Stomach (tissue), 9 donors: ENCODE results near the gene MMS22L. TPM values are rescaled to one million over a fixed set of nuclear protein-coding genes. Genes with fewer than 3 reads are reported as not detected.

Experiments
- DNase-seq, 2 donors: peaks; one replicate each; pipeline versions ENCODE4 v3.0.0 to v3.0.0-alpha.2; 2013 to 2019
- H3K27ac ChIP-seq, 5 donors: fragments of 200-600 bp in 4 of 5; sonication (generic) in 4 of 5; one replicate each; pipeline ENCODE4 v1.5.1; 2013 to 2019; ENCODE audit warnings: mild to moderate bottlenecking in 1 of 5, moderate library complexity in 1 of 5
- H3K27me3 ChIP-seq, 3 donors: fragments of 200-600 bp; sonication (generic); one replicate each; pipeline ENCODE4 v1.5.1; 2017 to 2019; ENCODE audit warnings: mixed run types in 1 of 3
- H3K36me3 ChIP-seq, 4 donors: fragments of 200-600 bp; sonication (generic); 1 replicate in 3 of 4; 2 replicates in 1 of 4; pipeline ENCODE4 v1.5.1; 2016 to 2019
- H3K4me1 ChIP-seq, 4 donors: fragments of 200-600 bp; sonication (generic); one replicate each; pipeline ENCODE4 v1.5.1; 2016 to 2019
- H3K4me3 ChIP-seq, 4 donors: fragments of 200-600 bp; sonication (generic) in 3 of 4; one replicate each; pipeline ENCODE4 v1.5.1; 2016 to 2019; ENCODE audit warnings: mild to moderate bottlenecking in 1 of 4
- H3K9me3 ChIP-seq, 4 donors: fragments of 200-600 bp; sonication (generic); one replicate each; pipeline ENCODE4 v1.5.1; 2016 to 2019
- CTCF ChIP-seq, 7 experiments: fragments of 450-650 bp in 4 of 7; fragments of 200-600 bp in 3 of 7; sonication (generic) in 3 of 7; IDR thresholded peaks; one replicate each; pipeline ENCODE4 v1.5.1; 2016 to 2019; ENCODE audit warnings: antibody characterized with exemption in 7 of 7, control low read depth in 2 of 7, mild to moderate bottlenecking in 1 of 7
- EP300 ChIP-seq: sonication (generic); formaldehyde crosslinking; IDR thresholded peaks from one replicate; pipeline ENCODE4 v1.6.1; 2017; ENCODE audit warnings: antibody characterized with exemption
- POLR2A ChIP-seq, 4 donors: fragments of 450-650 bp; IDR thresholded peaks; one replicate each; pipeline ENCODE4 v1.6.1; 2016; ENCODE audit warnings: antibody characterized with exemption in 4 of 4, control low read depth in 2 of 4, mild to moderate bottlenecking in 1 of 4, moderate library complexity in 1 of 4
- POLR2AphosphoS5 ChIP-seq, 3 donors: sonication (generic); formaldehyde crosslinking; IDR thresholded peaks; one replicate each; pipeline ENCODE4 v1.6.1; 2016; ENCODE audit warnings: antibody characterized with exemption in 3 of 3
- WGBS, 5 donors: extraction: QIAGEN DNeasy Blood & Tissue Kit in 3 of 5; methylation state at CpG; one replicate each; pipeline versions ENCODE4 v1.1.5 to v1.1.7; 2013 to 2018; 5-methylcytosine and 5-hydroxymethylcytosine counted together
- intact Hi-C: fragments of 100-400 bp; cut with DNase I; formaldehyde crosslinking; loops from one replicate; pipeline ENCODE4 v1.15.1; 2023; ENCODE audit warnings: low total_unique reads
- polyA plus RNA-seq, 3 donors: library from polyadenylated mRNA; stranded (reverse); fragments of 200-250 nt; gene quantifications; one replicate each; pipeline ENCODE4 v1.2.3, GENCODE V29; 2013
- total RNA-seq, 5 donors: library from RNA; depleted of rRNA; stranded (reverse); fragments of >200 nt; gene quantifications; one replicate each; pipeline versions ENCODE4 v1.1.0 to v1.2.3, GENCODE V29; 2014 to 2016
- donor health status: healthy with polysubstance abuse.
- donor health status: Bipolar disorder and iron deficiency.
- donor health status: healthy.

MMS22L gene
- total and polyA plus RNA-seq, 8 donors = 0.81 to 27.7 (median 3.6) TPM

GRCh38 chr6:97114645-97115044, 168.4 kb downstream of the MMS22L start:
- intact Hi-C loops = no loop called here
- H3K9me3 ChIP-seq = peaks cover 0 to 12% (median 6%) of the 10 kb centered on the region in 4 donors
- no peaks in the 10 kb centered on the region for H3K4me1 ChIP-seq
- H3K27me3 ChIP-seq = no peaks in the 10 kb centered on the region
- TF ChIP-seq POLR2AphosphoS5 (IDR thresholded peaks at IDR 0.05) (no peak), POLR2A (IDR thresholded peaks at IDR 0.05) (no peak), CTCF (IDR thresholded peaks at IDR 0.05) (no peak), EP300 (no peak)
- no peaks in the 10 kb centered on the region for H3K36me3 ChIP-seq
- DNase-seq = no peak
- no peak overlapping the region for H3K27ac ChIP-seq
- no peak overlapping the region for H3K4me3 ChIP-seq

- peaks cover 0 to 12% (median 6%) of the 10 kb centered on the region in 4 donors for H3K9me3 ChIP-seq
- H3K27ac ChIP-seq = no peak overlapping the region
- H3K4me1 ChIP-seq = no peaks in the 10 kb centered on the region
- H3K27me3 ChIP-seq = no peaks in the 10 kb centered on the region
- TF ChIP-seq POLR2AphosphoS5 (IDR thresholded peaks at IDR 0.05) (no peak), CTCF (IDR thresholded peaks at IDR 0.05) (no peak), EP300 (no peak)
- no peak for DNase-seq
- H3K36me3 ChIP-seq = no peaks in the 10 kb centered on the region
- intact Hi-C loops = no loop called here
- 44 to 75% (median 53%) methylated on average over 1 of the region's 1 CpG for WGBS, 5 donors
- no peak overlapping the region for H3K4me3 ChIP-seq
These were observed 169.8 kb downstream of the MMS22L start for GRCh38 chr6:97113170-97113569.

- TF ChIP-seq CTCF (IDR thresholded peaks at IDR 0.05) (no peak), POLR2A (IDR thresholded peaks at IDR 0.05) (no peak), POLR2AphosphoS5 (IDR thresholded peaks at IDR 0.05) (no peak), EP300 (no peak)
- Histone ChIP-seq H3K4me1 (no peaks in the 10 kb centered on the region), H3K36me3 (no peaks in the 10 kb centered on the region), H3K4me3 (no peak overlapping the region), H3K27ac (no peak overlapping the region), H3K27me3 (no peaks in the 10 kb centered on the region), H3K9me3 (peaks cover 0 to 12% (median 6%) of the 10 kb centered on the region in 4 donors)
- DNase-seq = no peak
- 95 to 100% (median 97%) methylated on average over 8 of the region's 8 CpGs for WGBS, 5 donors
- intact Hi-C loops = no loop called here
These were observed 171.8 kb downstream of the MMS22L start for GRCh38 chr6:97111243-97111642.

- intact Hi-C loops = no loop called here
- H3K4me3 ChIP-seq = no peak overlapping the region
- peaks cover 0 to 12% (median 6%) of the 10 kb centered on the region in 4 donors for H3K9me3 ChIP-seq
- H3K27me3 ChIP-seq = no peaks in the 10 kb centered on the region
- H3K36me3 ChIP-seq = no peaks in the 10 kb centered on the region
- H3K4me1 ChIP-seq = no peaks in the 10 kb centered on the region
- no peak for TF ChIP-seq POLR2A (IDR thresholded peaks at IDR 0.05)
- no peak for TF ChIP-seq POLR2AphosphoS5 (IDR thresholded peaks at IDR 0.05)
- no peak for TF ChIP-seq CTCF (IDR thresholded peaks at IDR 0.05)
- no peak for TF ChIP-seq EP300
- no peak for DNase-seq
- no peak overlapping the region for H3K27ac ChIP-seq
- WGBS, 5 donors = 72 to 84% (median 76%) methylated on average over 6 of the region's 6 CpGs
These were observed 172.4 kb downstream of the MMS22L start for GRCh38 chr6:97110626-97111025.
